Measurements from ENCODE around the gene KLF7. TPM values are rescaled to one million over a fixed set of nuclear protein-coding genes. Genes with fewer than 3 reads are reported as not detected.

The KLF7 gene
- polyA plus RNA-seq, 3 donors, result 9.4 to 40.7 (median 10.3) TPM

DNA sequence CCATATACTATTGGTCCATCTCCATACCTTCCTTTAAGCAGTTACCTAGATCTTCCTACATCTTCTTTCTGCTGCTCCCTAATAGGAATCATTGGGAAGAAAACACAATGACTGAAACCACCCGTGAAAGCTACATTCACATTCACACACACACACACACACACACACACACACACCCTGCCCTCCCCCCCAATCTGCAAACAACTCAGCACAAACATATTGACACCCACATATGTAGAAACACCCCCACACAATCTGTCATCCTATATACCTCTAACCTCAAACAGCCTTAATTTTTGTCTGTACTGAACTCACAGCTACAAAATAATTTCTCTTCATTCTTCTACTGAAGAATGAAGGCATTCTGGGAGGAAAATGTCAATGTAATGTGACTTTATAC is 63.8 kb downstream of the KLF7 start:
- H3K4me1 Mint-ChIP-seq, result no peaks in the 10 kb centered on the region
- H3K27me3 ChIP-seq (ENCODE audit: control insufficient read depth in 2 of 2, insufficient read depth in 2 of 2, low read length in 2 of 2), result no peaks in the 10 kb centered on the region
- H3K79me2 ChIP-seq (ENCODE audit: insufficient read depth, low read length), result peaks cover 45% of the 10 kb centered on the region
- H3K27ac ChIP-seq (ENCODE audit: low read depth in 1 of 2, low read length in 2 of 2), result no peak overlapping the region
- no peak overlapping the region for H2AFZ ChIP-seq (ENCODE audit: insufficient read depth, low read depth, low read length, poor library complexity, severe bottlenecking)
- H3K9ac ChIP-seq (ENCODE audit: insufficient read depth, low read length, poor library complexity, severe bottlenecking), result no peak overlapping the region
- H3K27me3 Mint-ChIP-seq (ENCODE audit: low read depth in 3 of 3), result no peaks in the 10 kb centered on the region
- no peaks in the 10 kb centered on the region for H3K9me3 Mint-ChIP-seq
- H3K36me3 Mint-ChIP-seq, result peaks cover 50 to 60% of the 10 kb centered on the region in 2 donors
- no peaks in the 10 kb centered on the region for H3K9me3 ChIP-seq (replicated peaks in 1 of 2; ENCODE audit: control insufficient read depth in 1 of 2, insufficient read depth in 1 of 2, low read length in 2 of 2)
- no peak overlapping the region for H3K4me2 ChIP-seq (replicated peaks; ENCODE audit: extremely low read depth, low read length, poor library complexity, severe bottlenecking)
- 100% methylated on average over 1 of the region's 1 CpG for WGBS (ENCODE audit: insufficient coverage)
- H3K4me3 ChIP-seq (replicated peaks in 1 of 3; ENCODE audit: low read depth in 2 of 3, low read length in 3 of 3), result no peak overlapping the region
- intact Hi-C loops (cut with micrococcal nuclease), result no loop called here
- TF ChIP-seq, protein P1, sequence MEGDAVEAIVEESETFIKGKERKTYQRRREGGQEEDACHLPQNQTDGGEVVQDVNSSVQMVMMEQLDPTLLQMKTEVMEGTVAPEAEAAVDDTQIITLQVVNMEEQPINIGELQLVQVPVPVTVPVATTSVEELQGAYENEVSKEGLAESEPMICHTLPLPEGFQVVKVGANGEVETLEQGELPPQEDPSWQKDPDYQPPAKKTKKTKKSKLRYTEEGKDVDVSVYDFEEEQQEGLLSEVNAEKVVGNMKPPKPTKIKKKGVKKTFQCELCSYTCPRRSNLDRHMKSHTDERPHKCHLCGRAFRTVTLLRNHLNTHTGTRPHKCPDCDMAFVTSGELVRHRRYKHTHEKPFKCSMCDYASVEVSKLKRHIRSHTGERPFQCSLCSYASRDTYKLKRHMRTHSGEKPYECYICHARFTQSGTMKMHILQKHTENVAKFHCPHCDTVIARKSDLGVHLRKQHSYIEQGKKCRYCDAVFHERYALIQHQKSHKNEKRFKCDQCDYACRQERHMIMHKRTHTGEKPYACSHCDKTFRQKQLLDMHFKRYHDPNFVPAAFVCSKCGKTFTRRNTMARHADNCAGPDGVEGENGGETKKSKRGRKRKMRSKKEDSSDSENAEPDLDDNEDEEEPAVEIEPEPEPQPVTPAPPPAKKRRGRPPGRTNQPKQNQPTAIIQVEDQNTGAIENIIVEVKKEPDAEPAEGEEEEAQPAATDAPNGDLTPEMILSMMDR (IDR thresholded peaks at IDR 0.05), result no peak
- peaks cover 31 to 81% of the 10 kb centered on the region in 2 donors for H3K36me3 ChIP-seq (replicated peaks in 1 of 2; ENCODE audit: control insufficient read depth in 1 of 2, insufficient read depth in 2 of 2, low read length in 2 of 2)
- no peak overlapping the region for H3K27ac Mint-ChIP-seq
- H3K4me3 Mint-ChIP-seq, result no peak overlapping the region
- peaks cover 90% of the 10 kb centered on the region for H4K20me1 ChIP-seq (ENCODE audit: insufficient read depth, low read length)
- DNase-seq, result no peak
- no peaks in the 10 kb centered on the region for H3K4me1 ChIP-seq (ENCODE audit: control insufficient read depth in 1 of 2, insufficient read depth in 2 of 2, low read length in 2 of 2)

- H3K27me3 Mint-ChIP-seq (ENCODE audit: low read depth in 3 of 3), result peaks cover 0 to 1% (median 0%) of the 10 kb centered on the region in 3 donors
- Histone ChIP-seq H3K36me3 (replicated peaks in 1 of 2; ENCODE audit: control insufficient read depth in 1 of 2, insufficient read depth in 2 of 2, low read length in 2 of 2) (peaks cover 8 to 55% of the 10 kb centered on the region in 2 donors), H3K27me3 (ENCODE audit: control insufficient read depth in 2 of 2, insufficient read depth in 2 of 2, low read length in 2 of 2) (no peaks in the 10 kb centered on the region), H3K4me1 (ENCODE audit: control insufficient read depth in 1 of 2, insufficient read depth in 2 of 2, low read length in 2 of 2) (no peaks in the 10 kb centered on the region), H4K20me1 (ENCODE audit: insufficient read depth, low read length) (peaks cover 86% of the 10 kb centered on the region), H3K79me2 (ENCODE audit: insufficient read depth, low read length) (peaks cover 65% of the 10 kb centered on the region), H3K27ac (ENCODE audit: low read depth in 1 of 2, low read length in 2 of 2) (no peak overlapping the region), H2AFZ (ENCODE audit: insufficient read depth, low read depth, low read length, poor library complexity, severe bottlenecking) (no peak overlapping the region), H3K4me3 (replicated peaks in 1 of 3; ENCODE audit: low read depth in 2 of 3, low read length in 3 of 3) (no peak overlapping the region), H3K9ac (ENCODE audit: insufficient read depth, low read length, poor library complexity, severe bottlenecking) (no peak overlapping the region), H3K9me3 (replicated peaks in 1 of 2; ENCODE audit: control insufficient read depth in 1 of 2, insufficient read depth in 1 of 2, low read length in 2 of 2) (peaks cover under 1 to 2% of the 10 kb centered on the region in 2 donors), H3K4me2 (replicated peaks; ENCODE audit: extremely low read depth, low read length, poor library complexity, severe bottlenecking) (no peak overlapping the region)
- peak overlapping the region in 3 of 7 donors; percentile 28 to 56 (median 31) for H3K27ac Mint-ChIP-seq
- no peaks in the 10 kb centered on the region for H3K4me1 Mint-ChIP-seq
- TF ChIP-seq, protein P1 (IDR thresholded peaks at IDR 0.05), result no peak
- intact Hi-C loops (cut with micrococcal nuclease), result no loop called here
- H3K9me3 Mint-ChIP-seq, result peaks cover 0 to 6% (median 1%) of the 10 kb centered on the region in 7 donors
- H3K4me3 Mint-ChIP-seq, result no peak overlapping the region
- 100% methylated on average over 2 of the region's 4 CpGs for WGBS (ENCODE audit: insufficient coverage)
- H3K36me3 Mint-ChIP-seq, result peaks cover 37 to 49% of the 10 kb centered on the region in 2 donors
- DNase-seq, result no peak
Measured at GRCh38 chr2:207097278-207097677, 68.5 kb downstream of the KLF7 start.

Data from CD14-positive monocyte (primary cell).